ENCODE measurements around the gene TMEM273.
A peak's percentile ranks its signal among the peaks of the same experiment; 100 is the strongest.
"Not testable (repeated sequence)": the region's sequence is repeated elsewhere in the genome, so short reads cannot be mapped to it uniquely, and the experiment has no call there.

The TMEM273 gene

GRCh38 chr10:49205206-49205605 is 17.0 kb upstream of the TMEM273 start:
- no peak for DNase-seq (ENCODE audit: low spot score)

- DNase-seq (ENCODE audit: low spot score), result no peak
These were observed 15.9 kb upstream of the TMEM273 start for GRCh38 chr10:49204119-49204518.

GRCh38 chr10:49202266-49202665 is 14.1 kb upstream of the TMEM273 start:
- no peak for DNase-seq (ENCODE audit: low spot score)

- no peak for DNase-seq (ENCODE audit: low spot score)
These were observed 12.7 kb upstream of the TMEM273 start for GRCh38 chr10:49200854-49201253.

- no peak for DNase-seq (ENCODE audit: low spot score)
These were observed 9.0 kb upstream of the TMEM273 start for GRCh38 chr10:49197171-49197570.

- DNase-seq (ENCODE audit: low spot score), result not testable (repeated sequence)
These were observed 7.7 kb upstream of the TMEM273 start for GRCh38 chr10:49195864-49196263.

- DNase-seq (ENCODE audit: low spot score), result no peak
These were observed 6.2 kb upstream of the TMEM273 start for GRCh38 chr10:49194212-49194920.

GRCh38 chr10:49191349-49191748 is 3.2 kb upstream of the TMEM273 start:
- DNase-seq (ENCODE audit: low spot score), result no peak

- DNase-seq (ENCODE audit: low spot score), result no peak
These were observed 1.2 kb upstream of the TMEM273 start for GRCh38 chr10:49189422-49189821.

GRCh38 chr10:49187044-49187484 is 1.1 kb downstream of the TMEM273 start:
- DNase-seq (ENCODE audit: low spot score), result peak; percentile 6

GRCh38 chr10:49186613-49187012 is 1.6 kb downstream of the TMEM273 start:
- DNase-seq (ENCODE audit: low spot score), result peak; percentile 0

- no peak for DNase-seq (ENCODE audit: low spot score)
These were observed 3.0 kb downstream of the TMEM273 start for GRCh38 chr10:49185213-49185612.

GRCh38 chr10:49184642-49185111 is 3.5 kb downstream of the TMEM273 start:
- DNase-seq (ENCODE audit: low spot score), result peak; percentile 5

GRCh38 chr10:49183596-49184542 is 4.3 kb downstream of the TMEM273 start:
- DNase-seq (ENCODE audit: low spot score), result peak; percentile 33

GRCh38 chr10:49182776-49183175 is 5.4 kb downstream of the TMEM273 start:
- DNase-seq (ENCODE audit: low spot score), result no peak

GRCh38 chr10:49180444-49180860 is 7.7 kb downstream of the TMEM273 start:
- no peak for DNase-seq (ENCODE audit: low spot score)

GRCh38 chr10:49179699-49180443 is 8.3 kb downstream of the TMEM273 start:
- DNase-seq (ENCODE audit: low spot score), result no peak

GRCh38 chr10:49178489-49179471 is 9.4 kb downstream of the TMEM273 start:
- no peak for DNase-seq (ENCODE audit: low spot score)

- peak; percentile 69 for DNase-seq (ENCODE audit: low spot score)
These were observed 10.5 kb downstream of the TMEM273 start for GRCh38 chr10:49177391-49178355.

All from Ammon's horn (tissue), 1 donor.